Activated CD8-positive, alpha-beta memory T cell treated with anti-CD3 and anti-CD28 coated beads for 24 hours (primary cell): ENCODE results near the gene MSRB1.
"Not testable (repeated sequence)": the region's sequence is repeated elsewhere in the genome, so short reads cannot be mapped to it uniquely, and the experiment has no call there.

Experiments
- DNase-seq: peaks from one replicate; pipeline ENCODE4 v3.0.0-alpha.2; 2020

Gene MSRB1

DNA sequence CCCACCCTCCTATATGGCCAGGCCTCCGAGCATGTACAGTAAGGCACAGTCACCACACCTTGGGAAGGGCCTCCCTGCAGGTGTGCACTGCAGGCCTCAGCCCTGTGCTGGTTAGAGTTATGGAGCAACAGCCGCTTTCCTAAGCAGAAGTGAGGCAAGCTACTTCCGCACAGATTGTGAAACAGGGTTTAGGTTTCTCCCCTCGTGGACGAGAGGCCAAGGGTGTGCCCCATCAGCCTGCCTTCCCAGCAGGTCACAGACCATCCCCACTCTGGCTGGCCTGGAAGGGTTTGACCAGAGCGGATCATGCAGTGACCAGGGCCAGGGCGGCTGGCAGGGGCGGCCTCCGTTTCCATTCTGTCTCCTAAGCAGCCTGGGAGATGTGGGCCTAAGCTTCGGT, 4.7 kb downstream of the MSRB1 start:
- no peak for DNase-seq

DNA sequence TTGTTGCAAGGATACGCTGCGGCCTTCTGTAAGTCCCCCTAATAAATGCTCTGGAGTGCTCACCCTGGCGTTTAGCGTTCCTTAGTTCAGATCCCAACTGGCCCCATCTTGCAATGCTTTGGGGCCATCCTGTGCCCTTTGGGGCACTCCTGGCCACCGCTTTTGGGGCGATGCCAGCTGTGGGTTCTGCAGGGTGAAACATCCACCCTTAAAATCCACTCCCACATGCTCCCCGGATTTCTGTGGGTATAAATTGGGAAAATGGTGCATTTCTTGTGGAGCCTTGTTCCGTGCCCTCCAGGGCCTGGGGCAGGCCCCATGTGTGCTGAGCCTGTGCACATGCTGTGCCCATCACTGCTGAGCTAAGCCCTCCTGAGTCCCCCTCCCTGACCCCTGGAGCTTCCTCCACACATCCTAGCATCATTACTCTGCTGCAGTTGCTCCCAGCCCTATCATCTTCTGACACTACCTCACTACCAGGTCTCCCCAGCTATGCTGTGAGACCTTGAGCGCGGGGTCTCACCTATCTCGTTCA, 6.0 kb downstream of the MSRB1 start:
- DNase-seq, result no peak

DNA sequence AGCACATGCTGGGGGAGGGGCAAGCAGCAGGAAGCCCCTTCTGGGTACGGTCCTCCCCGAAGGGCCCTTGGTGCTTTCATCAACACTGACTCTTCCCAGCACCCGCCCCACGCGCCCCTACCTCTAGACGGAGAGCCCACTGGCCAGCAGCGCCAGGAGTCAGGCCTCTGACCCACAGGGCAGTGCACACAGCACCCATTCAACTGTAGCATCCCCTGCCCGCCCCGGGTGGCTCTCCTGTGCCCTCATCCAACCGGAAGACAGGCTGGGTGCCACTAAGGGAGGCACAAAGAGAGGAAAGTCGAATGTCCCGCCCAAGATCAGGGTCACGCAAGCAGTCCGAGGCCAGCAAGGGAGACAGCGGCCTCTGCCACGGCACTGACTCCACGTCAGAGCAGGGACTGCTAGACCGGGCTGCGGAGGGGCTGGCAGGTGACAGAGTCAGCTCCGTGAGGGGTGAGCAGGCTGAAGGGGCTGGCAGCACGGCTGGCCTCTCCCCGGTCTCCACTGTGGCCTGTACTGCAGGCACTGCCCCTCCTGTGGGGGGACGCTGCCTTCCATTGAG, 9.8 kb downstream of the MSRB1 start:
- DNase-seq, result no peak

DNA sequence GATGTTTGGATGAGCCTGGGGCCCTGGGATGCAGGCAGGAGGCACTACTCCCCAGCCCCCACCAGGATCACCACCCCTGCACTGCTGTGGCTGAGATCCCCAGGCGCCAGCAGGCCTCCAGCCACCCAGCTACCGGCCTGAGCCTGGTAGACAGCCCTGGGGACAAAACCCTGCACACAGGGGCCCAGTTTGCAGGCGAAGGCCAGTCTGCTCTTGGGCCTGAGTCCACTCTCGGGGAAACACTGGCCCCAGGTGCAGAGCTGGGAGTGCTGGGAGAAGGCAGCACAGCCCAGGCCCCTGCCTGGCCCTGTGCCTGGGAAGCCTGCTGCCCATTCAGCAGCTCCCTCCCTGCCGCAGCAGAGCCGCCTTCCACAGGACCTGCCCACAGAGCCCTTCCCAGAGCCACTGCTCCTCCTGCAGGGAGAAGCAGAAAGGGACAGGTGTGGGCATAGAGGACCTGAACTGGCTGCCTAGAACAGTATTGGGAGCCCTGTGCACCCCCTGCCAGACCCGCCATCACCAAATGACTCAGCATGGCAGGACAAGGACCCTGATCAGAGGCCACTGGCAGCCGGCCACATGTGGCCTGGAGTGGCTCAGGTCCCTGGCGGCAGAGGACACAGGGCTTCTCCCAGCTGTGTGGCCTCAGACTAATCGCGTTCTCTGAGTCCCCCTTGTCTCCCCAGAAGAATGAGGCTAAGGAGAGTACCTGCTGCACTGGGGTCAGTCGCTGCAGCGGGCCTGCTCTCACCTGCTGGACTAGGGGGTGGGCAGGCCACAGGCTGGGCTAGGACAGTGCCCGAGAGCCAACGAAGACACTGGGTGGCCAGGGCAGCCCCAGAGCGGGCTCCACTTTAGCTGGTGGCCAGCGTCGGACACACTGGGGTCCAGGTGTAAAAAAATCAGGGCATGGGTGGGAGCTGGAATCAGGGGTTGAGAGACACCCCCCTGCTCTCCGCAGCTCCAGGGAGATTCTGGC, 10.7 kb downstream of the MSRB1 start:
- no peak for DNase-seq

DNA sequence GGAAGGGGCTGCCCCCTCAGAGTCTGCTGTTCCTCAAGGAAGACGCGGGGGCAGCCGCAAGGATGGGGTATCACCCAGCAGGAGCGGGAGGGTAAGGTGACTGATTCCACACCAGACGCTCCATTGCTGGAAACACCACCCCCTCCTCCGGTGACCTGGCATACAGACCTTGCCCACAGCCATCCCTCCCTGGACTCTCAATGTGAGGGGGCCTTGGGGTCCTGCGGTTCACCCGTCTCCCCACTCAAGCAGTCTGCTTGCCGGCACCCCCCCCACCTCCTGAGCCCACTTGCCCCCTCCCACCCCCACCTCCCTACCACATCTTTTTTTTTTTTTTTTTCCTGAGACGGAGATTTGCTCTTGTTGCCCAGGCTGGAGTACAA, 12.7 kb downstream of the MSRB1 start:
- no peak for DNase-seq

DNA sequence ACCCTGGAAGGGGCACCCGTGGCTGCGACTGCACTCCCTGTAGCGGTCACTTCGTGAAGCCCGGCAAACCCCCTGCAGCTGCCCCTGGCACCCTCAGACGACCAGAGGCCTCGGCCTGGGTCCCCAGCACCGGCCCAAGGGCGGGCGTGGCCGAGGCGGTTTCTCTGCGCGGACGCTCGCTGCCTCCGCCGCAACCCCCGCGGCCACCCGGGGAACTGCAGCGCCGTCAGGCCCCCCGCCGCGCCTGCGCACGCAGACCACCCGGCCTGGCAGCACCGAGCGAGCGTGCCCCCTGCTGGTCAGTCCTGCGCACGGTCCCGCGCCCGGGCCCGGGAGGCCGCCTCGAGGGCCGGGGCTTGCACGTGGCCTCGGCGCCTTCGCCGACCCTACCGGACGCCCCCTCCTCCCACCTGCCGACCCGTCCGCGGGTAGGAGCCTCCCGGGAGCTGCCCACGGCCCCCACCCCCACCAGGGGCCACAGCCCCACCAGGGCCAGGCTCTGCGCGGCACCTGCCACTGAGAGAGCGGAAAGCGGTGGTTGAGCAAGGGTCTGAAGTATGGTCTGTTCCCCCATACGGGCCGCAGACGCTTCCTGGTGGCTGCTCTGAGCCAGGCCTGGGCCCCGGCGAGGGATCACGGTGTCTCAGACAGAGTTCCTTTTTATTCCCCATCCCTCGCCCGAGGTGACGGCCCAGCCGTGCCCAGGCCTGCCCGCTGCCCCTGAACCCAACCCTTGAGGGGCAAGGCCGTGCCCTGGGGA, 13.2 kb downstream of the MSRB1 start:
- DNase-seq, result peak; percentile 100

DNA sequence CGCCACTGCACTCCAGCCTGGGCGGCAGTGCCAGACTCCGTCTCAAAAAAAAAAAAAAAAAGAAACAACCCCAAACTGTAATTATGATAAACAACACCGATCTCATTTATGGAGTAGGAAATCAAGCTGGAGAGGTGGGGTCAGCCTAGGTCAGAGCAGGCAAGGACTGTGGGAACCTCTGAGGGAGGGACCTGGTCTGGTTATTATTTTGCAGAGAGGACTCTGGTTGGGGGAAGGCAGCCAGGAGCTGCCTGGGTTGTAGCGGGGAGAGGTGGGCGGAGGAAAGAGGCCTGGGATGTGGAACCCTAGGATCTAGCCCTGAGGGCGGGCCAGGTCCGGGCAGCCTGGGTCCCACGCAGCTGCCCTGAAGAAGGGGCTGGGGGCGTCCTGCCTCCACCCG, 13.9 kb downstream of the MSRB1 start:
- no peak for DNase-seq

DNA sequence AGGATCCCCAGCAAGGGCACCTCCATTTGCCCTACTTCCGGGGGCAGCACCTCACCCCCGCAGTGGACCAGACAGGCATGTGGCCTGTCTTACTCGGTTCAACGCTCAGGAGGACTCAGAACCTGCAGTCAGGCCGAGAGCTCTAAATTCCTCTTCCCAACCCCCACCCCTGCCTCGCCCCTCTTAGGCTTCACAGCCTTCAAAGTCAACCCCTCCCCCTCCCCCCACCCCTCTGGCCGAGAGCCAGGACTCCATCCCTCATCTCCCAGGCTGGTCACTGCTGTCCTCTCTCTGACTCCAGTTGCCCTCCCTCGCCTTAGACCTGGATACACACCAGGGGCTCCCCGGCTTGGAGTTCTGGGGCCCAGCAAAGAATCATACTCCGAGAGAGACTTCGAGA, 16.7 kb downstream of the MSRB1 start:
- no peak for DNase-seq

DNA sequence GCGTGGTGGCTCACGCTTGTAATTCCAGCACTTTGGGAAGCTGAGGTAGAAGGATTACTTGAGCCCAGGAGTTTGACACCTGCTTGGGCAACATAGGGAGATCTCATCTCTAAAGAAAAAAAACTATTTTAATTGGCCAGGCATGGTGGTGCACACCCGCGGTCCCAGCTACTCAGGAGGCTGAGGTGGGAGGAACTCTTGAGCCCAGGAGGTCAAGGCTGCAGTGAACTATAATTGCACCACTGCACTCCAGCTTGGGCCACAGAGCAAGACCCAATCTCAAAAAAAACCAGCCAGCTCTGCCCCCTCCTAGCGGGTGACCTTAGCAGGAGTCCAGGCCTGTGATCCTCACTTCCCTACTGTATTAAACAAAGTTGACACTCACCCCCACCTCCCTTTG, 18.9 kb downstream of the MSRB1 start:
- no peak for DNase-seq

DNA sequence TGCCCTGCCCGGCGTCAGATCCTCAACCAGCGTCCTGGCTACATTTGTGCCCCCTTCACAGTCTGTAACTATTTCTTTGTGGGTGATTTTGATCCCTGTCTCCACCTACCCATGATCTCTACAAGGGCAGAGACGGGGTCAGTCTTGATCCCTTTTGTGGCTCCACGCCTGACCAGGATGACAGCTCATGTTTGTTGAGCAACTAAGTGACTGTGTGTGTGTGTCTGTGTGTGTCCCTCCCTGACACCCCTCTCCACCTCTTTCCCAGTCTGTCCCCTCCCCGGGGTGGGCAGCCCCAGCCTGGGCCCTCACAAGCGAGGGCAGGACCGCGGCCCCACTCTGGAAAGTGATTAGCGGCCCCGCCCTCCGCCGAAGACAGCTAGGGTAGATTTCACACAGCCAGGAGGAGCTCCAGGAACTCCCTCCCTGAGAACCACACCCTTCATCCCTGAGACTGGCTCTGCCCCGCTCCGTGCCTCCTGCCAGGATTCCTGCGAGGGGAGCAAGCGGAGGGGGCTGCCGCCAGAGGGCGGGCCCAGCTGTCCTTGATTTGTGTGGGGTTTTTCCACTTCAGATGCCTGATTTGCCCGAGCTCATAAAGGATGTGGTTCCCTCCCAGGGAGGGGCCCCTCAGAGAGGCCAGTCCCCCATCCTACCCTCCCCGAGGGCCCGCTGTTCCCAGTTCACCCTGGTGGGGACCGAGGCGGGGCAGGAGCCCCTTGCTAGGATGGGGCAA, 19.5 kb downstream of the MSRB1 start:
- DNase-seq, result no peak

DNA sequence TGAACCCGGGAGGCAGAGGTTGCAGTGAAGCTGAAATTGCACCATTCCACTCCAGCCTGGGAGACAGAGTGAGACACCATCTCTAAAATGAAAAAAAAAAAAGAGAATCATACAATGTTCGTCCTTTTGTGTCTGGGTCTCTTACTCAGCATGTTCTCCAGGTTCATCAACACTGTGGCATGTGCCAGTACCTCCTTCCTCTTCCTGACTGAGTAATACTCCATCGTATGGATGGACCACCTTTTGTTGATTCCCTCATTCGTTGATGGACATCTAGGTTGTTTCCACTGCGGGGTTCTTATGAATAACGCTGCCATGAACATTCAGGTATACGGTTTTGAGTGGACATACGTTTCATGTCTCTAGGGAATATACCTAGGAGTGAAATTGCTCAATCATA, 20.6 kb downstream of the MSRB1 start:
- no peak for DNase-seq

DNA sequence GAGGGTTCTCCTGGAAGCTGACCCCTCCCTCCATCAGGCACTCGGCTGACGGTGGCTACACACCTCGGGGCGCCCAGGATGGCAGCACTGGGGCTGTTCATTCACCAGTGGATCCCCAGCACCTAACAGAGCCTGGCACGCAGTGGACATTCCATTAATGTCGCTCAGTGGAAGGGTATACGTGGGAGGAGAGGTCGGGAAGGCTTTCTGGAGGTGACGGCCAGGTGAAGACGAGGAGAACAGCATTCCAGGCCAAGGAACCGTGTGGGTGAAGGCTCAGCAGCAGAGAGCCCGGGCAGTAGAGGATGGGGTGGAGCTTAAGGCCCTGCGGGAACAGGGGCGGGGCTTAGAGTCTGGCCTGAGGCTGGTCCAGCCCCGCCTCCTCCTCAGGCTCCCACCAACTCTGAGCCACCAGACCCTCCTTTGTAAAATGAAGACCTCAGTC, 22.2 kb downstream of the MSRB1 start:
- no peak for DNase-seq

DNA sequence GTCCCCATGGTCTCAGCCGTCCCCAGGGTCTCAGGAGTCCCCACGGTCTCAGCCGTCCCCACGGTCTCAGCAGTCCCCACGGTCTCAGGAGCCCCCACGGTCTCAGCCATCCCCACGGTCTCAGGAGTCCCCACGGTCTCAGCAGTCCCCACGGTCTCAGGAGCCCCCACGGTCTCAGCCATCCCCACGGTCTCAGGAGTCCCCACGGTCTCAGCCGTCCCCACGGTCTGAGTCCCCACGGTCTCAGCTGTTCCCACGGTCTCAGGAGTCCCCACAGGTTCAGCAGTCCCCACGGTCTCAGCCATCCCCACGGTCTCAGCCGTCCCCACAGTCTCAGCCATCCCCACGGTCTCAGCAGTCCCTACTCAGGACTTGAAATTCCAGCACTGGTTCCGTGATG, 22.9 kb downstream of the MSRB1 start:
- not testable (repeated sequence) for DNase-seq

DNA sequence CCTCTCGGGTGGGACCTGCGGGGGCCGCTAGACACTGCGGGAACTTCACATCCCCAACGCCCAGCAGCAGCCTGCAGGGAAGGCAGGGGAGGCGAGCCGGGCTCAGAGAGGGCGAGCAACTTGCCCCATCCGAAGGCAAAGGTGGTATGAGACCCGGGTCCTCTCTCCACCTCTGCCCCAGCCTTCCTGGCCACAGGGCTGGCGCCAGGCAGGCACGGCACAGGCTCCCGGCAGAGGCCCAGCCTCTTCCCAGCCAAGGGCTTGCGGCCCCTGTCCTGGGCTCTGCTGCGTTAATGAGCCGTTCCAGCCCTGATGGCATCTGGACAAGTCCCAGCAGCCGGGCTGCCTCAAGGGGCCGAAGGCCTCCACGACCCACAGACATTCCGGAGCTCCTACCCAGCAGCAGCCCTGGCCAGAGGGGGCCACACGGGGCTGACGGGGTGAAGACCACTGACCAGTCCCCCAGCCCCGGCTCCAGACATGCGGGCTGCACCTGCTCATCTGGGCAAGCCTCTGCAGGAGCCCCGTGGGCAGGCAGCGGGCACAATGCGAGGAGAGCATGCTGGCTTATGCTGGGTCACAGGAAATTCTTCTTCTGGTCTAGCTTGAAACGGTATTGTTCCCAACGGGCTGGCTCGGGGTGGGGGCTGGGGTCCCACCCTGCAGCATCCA, 23.5 kb downstream of the MSRB1 start:
- DNase-seq, result no peak

DNA sequence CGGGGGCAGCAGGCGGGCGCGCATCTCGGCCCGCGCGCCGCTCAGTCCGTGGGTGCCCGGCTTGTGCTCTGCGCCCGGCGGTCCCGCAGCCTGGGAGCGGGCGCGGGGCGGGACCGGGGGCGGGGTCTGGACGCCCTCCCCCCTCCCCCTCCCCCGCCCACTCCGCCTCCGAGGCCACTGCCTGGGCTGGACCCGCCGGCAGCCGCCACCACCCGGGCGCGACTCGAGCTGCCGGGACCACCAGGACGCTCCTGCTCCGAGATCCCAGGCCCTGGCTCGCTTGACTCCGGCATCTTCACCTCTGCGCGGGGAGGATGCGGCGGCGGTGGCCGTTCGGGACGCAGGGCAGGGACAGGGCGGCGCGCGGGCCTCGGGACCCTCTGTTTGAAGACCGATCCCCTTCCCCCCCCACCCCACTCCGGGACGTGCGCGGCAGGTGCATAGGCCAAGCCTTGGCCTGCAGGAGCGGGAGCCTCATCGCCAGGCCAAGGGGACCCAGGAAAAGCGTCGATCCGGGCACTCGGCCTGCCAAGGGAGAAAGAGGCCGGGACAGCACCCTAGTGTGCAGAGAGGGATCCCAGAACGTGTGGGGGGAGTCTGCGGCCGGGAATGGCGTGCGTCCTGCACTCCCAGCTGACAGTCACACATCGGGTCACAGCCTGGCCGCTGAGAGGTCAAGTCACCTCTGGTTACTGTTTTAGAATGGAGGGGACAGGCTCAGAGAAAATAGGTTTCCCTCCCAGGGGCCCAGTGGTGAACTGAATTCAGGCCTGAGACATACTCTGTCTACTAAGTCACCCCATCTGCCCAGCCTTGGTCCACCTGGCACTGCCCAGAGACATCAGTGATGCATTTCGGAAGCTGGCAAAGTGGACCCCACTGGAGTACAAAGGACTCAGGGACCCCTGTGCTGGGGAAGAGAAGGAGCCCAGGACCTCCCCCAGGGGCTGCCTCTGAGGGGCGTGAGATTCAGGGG, 24.4 kb downstream of the MSRB1 start, which contains the start of gene HS3ST6:
Gene HS3ST6, minus strand, starts transcription at position 65 of the 976 bp plus-strand sequence. CDS start 92 bp downstream, outside the sequence.
- DNase-seq, result no peak

DNA sequence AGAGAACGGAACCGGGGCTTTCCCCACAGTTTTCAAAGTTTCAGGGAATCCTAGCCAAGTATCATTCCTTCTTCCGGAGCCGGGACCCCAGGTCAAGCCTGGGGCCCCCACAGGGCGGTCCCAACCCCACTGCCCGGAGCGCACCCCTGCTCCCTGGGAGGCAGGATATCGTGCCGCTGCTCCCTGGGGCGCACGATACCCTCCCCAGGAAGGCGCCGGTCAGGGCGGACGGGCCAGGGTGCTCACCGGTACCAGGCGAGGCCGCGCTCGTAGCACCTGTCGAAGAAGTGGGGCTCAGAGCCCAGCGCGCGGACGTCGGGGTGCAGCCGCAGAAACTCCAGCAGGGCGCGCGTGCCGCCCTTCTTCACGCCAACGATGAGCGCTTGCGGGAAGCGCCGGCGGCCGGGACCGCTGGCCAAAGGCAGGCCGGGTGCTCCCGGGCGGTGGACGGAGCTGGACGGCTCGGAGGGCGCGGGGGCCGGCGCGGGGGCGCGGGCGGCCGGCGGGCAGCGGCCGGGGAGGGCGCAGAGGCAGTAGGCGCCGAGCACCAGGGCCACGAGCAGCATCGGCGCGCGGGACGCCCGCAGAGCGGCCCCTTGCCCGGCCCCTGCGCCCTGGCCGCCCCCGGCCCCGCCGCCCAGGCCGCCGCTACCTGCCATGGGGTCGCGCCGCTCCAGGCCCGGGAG, 25.2 kb downstream of the MSRB1 start:
- no peak for DNase-seq

DNA sequence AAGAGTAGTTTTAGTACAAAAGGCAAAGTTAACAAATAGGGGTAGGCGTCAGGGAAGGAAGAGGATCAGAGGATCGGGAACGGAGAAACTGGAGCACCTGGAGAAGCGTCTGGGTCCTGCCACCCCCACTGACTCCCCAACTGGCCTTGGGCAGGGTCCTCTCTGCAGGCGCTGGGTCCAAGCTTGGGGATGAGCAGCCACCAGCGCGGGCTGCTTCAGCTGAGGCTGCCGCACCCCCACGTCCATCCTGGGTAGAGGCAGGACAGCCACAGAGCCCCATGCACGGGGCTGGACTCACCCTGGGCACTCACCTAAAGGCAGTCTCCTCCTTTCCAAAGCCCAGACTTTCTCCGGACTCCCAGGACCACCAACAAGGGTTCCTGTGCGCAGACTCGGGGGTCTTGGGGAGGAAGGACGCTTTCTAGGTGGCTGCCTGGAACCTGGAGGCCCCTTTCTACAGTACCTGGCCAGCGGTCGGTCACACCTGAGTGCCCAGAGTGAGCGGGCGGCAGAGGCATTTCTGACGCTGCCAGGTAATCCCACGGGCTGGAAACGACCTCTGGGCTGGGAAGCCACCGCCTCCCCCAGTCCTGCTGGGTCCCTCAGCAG, 25.8 kb downstream of the MSRB1 start:
- DNase-seq, result no peak

DNA sequence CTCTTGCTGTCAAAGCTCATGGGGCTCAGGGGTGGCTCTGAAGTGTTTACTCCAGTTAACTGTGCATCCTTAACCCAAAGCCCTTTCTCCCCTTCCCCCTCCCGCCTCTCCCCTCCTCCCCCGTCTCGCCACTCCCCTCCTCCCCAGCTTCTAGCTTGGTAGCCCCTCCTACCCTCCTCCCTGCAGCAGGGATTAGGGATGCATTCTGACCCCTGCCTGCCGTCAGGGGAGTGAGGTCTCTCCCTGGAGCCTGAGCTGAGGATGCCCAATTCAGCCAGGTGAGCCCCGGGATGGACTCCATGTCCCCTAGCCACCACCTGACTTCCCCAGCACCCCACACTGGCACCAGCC, 26.4 kb downstream of the MSRB1 start:
- DNase-seq, result no peak

DNA sequence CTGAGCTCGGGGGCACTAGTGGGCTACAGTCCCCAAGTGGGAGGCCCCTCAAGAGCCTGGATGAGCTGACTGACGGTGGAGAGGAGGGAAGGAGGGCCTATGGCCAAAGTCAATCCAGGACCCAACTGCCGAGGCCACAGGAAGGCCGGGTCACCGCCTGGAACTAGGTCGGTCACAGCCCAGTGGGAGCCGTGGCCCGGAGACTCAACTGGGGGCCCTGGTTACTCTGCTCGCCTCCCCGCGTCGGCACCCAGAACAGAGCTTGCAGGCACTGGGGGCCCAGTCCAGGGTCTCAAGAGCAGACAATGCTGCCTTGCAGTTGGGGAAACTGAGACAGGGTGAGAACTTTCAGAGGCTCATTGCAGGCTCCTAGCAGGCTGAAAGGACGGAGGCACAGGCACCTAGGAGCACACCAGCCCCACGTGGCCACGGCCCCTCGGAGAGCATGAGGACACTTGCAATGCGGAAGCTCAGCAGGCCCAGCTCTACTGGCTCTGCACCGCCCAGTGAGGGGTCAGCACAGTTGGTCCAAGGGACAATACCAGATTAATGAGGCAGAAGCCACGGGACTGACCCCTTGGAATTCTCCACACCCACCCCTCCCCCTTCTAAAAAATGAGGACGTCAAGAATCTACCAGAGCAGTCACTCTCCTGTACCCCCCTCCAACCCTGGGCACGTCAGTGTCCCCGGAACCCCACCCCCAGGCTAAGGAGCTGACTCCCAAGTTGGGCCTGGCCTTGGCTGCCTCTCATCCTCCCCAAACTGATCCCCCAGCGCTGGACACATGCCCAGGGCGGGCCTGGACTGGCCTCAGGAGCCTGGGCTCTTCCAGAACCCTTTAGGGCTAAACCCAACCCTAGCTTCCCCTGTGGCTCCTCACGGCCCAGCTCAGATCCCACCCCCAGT, 27.0 kb downstream of the MSRB1 start:
- no peak for DNase-seq
